ENCODE results near the gene APMAP.

The APMAP gene

GRCh38 chr20:24972341-24972740, 20.2 kb downstream of the APMAP start:
- Mint-ChIP-seq H3K36me3 (peaks cover 95% of the 10 kb centered on the region), H3K27ac (no peak overlapping the region)
- no peak for DNase-seq (ENCODE audit: low spot score in 2 of 2)

GRCh38 chr20:24971376-24972101, 21.0 kb downstream of the APMAP start:
- Mint-ChIP-seq H3K4me3 (no peak overlapping the region), H3K4me1 (peaks cover 56% of the 10 kb centered on the region), H3K27ac (no peak overlapping the region), H3K9me3 (peaks cover 10% of the 10 kb centered on the region), H3K36me3 (peaks cover 95% of the 10 kb centered on the region)
- DNase-seq (ENCODE audit: low spot score in 2 of 2): no peak
- no peak for ATAC-seq

More at GRCh38 chr20:24972341-24972740, 20.2 kb downstream of the APMAP start:
- no peak overlapping the region for H3K4me3 Mint-ChIP-seq
- H3K4me1 Mint-ChIP-seq: peaks cover 56% of the 10 kb centered on the region
- peaks cover 10% of the 10 kb centered on the region for H3K9me3 Mint-ChIP-seq
- no peak for ATAC-seq

GRCh38 chr20:24970754-24971153, 21.8 kb downstream of the APMAP start:
- H3K4me3 Mint-ChIP-seq: no peak overlapping the region
- peaks cover 95% of the 10 kb centered on the region for H3K36me3 Mint-ChIP-seq
- ATAC-seq: no peak
- peaks cover 5% of the 10 kb centered on the region for H3K9me3 Mint-ChIP-seq
- peaks cover 55% of the 10 kb centered on the region for H3K4me1 Mint-ChIP-seq
- DNase-seq (ENCODE audit: low spot score in 2 of 2): no peak
- peak overlapping the region; percentile 70 for H3K27ac Mint-ChIP-seq

DNA sequence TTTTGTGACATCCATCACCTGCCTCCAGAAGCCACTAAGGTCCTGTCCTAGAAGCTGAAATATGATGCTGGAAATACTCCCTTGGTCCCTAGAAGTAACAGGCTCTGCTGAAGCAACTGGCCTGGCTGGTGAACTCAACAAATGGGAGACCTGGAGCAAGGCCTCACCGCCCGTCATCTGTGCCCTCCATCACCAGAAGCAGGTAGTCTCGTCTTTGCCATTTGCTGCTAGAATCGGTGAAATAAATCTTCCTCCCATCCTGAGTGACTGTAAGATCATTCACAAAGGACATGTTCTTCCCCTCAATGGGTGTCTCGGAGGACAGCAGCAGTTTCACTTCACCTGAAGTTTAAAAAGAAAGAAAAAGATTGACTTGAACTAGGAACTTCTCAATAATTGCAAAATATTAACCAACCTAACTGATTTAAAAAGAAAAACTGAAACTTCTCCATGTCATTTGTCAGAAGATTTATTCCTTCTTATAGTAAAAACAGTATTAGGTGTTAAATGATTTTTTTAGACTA, 22.5 kb downstream of the APMAP start:
- H3K4me1 Mint-ChIP-seq: peaks cover 55% of the 10 kb centered on the region
- DNase-seq (ENCODE audit: low spot score in 2 of 2): no peak
- no peak overlapping the region for H3K4me3 Mint-ChIP-seq
- peaks cover 95% of the 10 kb centered on the region for H3K36me3 Mint-ChIP-seq
- no peak for ATAC-seq
- H3K27ac Mint-ChIP-seq: peak overlapping the region; percentile 70
- H3K9me3 Mint-ChIP-seq: no peaks in the 10 kb centered on the region

DNA sequence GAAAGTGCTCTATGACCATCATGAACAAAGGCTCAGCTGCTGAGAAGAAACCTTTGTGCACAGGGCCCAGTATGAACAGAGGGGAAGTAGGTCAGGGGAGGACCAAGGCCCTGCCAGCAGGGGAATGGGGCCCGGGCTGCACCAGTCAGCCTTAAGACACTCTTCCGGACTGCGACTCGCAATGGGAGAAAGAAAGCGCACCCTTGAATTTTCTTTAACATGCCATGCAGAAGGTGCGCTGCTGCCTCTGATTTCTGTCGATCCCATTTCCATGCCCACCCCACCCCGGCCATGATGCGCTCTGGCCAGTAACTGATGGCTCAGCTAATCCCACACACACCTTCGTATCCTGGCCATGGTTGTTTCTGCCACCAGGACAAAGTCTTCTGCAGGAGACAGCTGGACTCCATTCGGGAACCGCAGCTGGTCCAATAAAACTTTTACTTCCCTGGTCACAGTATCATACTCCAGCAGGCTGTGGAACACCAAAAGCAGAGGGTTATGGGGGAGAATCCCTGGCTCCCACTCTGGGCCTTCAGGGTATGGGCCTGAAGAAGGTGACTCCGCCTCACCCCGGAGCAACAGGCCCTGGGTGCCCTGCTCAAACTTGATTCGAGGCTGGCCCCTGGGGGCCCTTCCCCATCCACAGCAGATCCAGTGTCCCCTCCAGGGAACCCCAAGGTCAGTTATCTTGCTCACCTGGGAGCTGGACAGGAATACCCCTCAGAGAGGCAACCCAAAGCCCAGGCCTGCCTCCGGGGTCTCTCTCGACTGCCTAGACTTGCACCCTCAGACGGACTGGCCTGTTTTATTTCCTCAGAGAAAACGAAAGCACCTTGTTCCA, 23.1 kb downstream of the APMAP start:
- peaks cover 95% of the 10 kb centered on the region for H3K36me3 Mint-ChIP-seq
- no peaks in the 10 kb centered on the region for H3K9me3 Mint-ChIP-seq
- peaks cover 55% of the 10 kb centered on the region for H3K4me1 Mint-ChIP-seq
- peak overlapping the region; percentile 70 for H3K27ac Mint-ChIP-seq
- DNase-seq (ENCODE audit: low spot score in 2 of 2): no peak
- H3K4me3 Mint-ChIP-seq: no peak overlapping the region
- ATAC-seq: no peak

DNA sequence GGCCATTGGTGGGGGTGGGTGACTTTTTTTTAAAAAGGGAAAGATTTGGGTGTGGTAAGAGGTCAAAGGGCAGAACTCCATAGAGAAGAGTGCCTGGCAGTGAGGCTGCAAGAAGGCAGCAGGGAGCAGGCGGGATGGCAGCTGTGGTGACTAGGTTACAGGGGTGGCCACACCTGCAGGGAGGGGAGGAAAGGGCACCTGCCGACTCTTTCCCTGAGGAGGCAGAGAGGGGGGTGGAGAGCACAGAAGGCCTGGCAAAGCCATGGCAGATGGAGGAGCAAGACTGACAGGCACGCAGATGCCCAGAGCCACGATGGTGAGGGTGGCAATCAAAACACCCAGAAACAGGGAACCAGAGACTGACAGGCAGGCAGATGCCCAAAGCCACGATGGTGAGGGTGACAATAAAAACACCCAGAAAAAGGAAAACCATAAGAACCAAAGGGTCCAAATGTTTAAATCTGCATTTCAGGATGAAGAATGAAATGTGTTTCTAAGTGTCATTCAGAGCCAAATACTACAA, 24.2 kb downstream of the APMAP start:
- Mint-ChIP-seq H3K4me3 (no peak overlapping the region), H3K27ac (peak overlapping the region; percentile 70), H3K9me3 (no peaks in the 10 kb centered on the region), H3K36me3 (peaks cover 95% of the 10 kb centered on the region), H3K4me1 (peaks cover 51% of the 10 kb centered on the region)
- no peak for ATAC-seq
- no peak for DNase-seq (ENCODE audit: low spot score in 2 of 2)

- H3K4me3 Mint-ChIP-seq: no peak overlapping the region
- H3K27ac Mint-ChIP-seq: peak overlapping the region; percentile 85
- DNase-seq (ENCODE audit: low spot score in 2 of 2): no peak
- peaks cover 100% of the 10 kb centered on the region for H3K36me3 Mint-ChIP-seq
- ATAC-seq: no peak
- H3K9me3 Mint-ChIP-seq: no peaks in the 10 kb centered on the region
- H3K4me1 Mint-ChIP-seq: peaks cover 69% of the 10 kb centered on the region
Observed at GRCh38 chr20:24966317-24967012, 26.1 kb downstream of the APMAP start.

GRCh38 chr20:24965065-24965919, 27.3 kb downstream of the APMAP start:
- Mint-ChIP-seq H3K4me3 (peak overlapping the region; percentile 2), H3K4me1 (peaks cover 73% of the 10 kb centered on the region), H3K9me3 (no peaks in the 10 kb centered on the region), H3K27ac (peak overlapping the region; percentile 85), H3K36me3 (peaks cover 100% of the 10 kb centered on the region)
- DNase-seq (ENCODE audit: low spot score in 2 of 2) (no peak), ATAC-seq (peak; percentile 22)

GRCh38 chr20:24964506-24964840, 28.1 kb downstream of the APMAP start:
- Mint-ChIP-seq H3K4me3 (no peak overlapping the region), H3K36me3 (peaks cover 100% of the 10 kb centered on the region), H3K27ac (peak overlapping the region; percentile 85), H3K9me3 (no peaks in the 10 kb centered on the region), H3K4me1 (peaks cover 81% of the 10 kb centered on the region)
- DNase-seq (ENCODE audit: low spot score in 2 of 2): no peak
- ATAC-seq: no peak

- DNase-seq (ENCODE audit: low spot score in 2 of 2) (peak in 1 of 2 donors; percentile 48), ATAC-seq (no peak)
- no peaks in the 10 kb centered on the region for H3K9me3 Mint-ChIP-seq
- H3K36me3 Mint-ChIP-seq: peaks cover 100% of the 10 kb centered on the region
- H3K4me1 Mint-ChIP-seq: peaks cover 87% of the 10 kb centered on the region
- peak overlapping the region; percentile 85 for H3K27ac Mint-ChIP-seq
- no peak overlapping the region for H3K4me3 Mint-ChIP-seq
Observed at GRCh38 chr20:24963672-24964505, 28.7 kb downstream of the APMAP start.

- Mint-ChIP-seq H3K36me3 (peaks cover 100% of the 10 kb centered on the region), H3K4me1 (peaks cover 89% of the 10 kb centered on the region), H3K4me3 (no peak overlapping the region), H3K9me3 (no peaks in the 10 kb centered on the region), H3K27ac (peak overlapping the region; percentile 85)
- no peak for ATAC-seq
- no peak for DNase-seq (ENCODE audit: low spot score in 2 of 2)
Observed at GRCh38 chr20:24962510-24962909, 30.0 kb downstream of the APMAP start.

- Mint-ChIP-seq H3K27ac (peak overlapping the region; percentile 85), H3K4me1 (peaks cover 89% of the 10 kb centered on the region), H3K4me3 (peak overlapping the region; percentile 23)
Observed at GRCh38 chr20:24962182-24962492, 30.4 kb downstream of the APMAP start.

GRCh38 chr20:24961384-24962181, 31.0 kb downstream of the APMAP start:
- Mint-ChIP-seq H3K36me3 (peaks cover 100% of the 10 kb centered on the region), H3K9me3 (no peaks in the 10 kb centered on the region), H3K27ac (peak overlapping the region; percentile 85), H3K4me1 (peaks cover 91% of the 10 kb centered on the region), H3K4me3 (peak overlapping the region; percentile 23)
- ATAC-seq (no peak), DNase-seq (ENCODE audit: low spot score in 2 of 2) (no peak)

More at GRCh38 chr20:24962182-24962492, 30.4 kb downstream of the APMAP start:
- DNase-seq (ENCODE audit: low spot score in 2 of 2): no peak
- ATAC-seq: no peak
- Mint-ChIP-seq H3K9me3 (no peaks in the 10 kb centered on the region), H3K36me3 (peaks cover 100% of the 10 kb centered on the region)

Data from stimulated activated effector memory CD8-positive, alpha-beta T cell treated with anti-CD3 and anti-CD28 coated beads, Interleukin-12 subunit alpha, Interleukin-12 subunit beta, amount 100 ng/mL, for 72 hours (primary cell).